ENCODE data around the gene CRYAB.

GRCh38 chr11:111886844-111887243 is 24.7 kb downstream of the CRYAB start:
- TF ChIP-seq CTCF (IDR thresholded peaks at IDR 0.05) (no peak), EZH2 (IDR thresholded peaks at IDR 0.05; ENCODE audit: borderline replicate concordance, insufficient read depth, low read depth, low read length, poor library complexity, severe bottlenecking) (no peak)
